K562 (cell line): Measurements from ENCODE around the gene UBE2D3. TPM values are rescaled to one million over a fixed set of nuclear protein-coding genes. Genes with fewer than 3 reads are reported as not detected.

Source experiments
- C11orf30 ChIP-seq: fragments of 450-650 bp; IDR thresholded peaks from 2 replicates; pipeline ENCODE4 v1.6.1; 2016; ENCODE audit warnings: low read depth, mild to moderate bottlenecking
- CBX2 ChIP-seq: fragments of 200-600 bp; sonication (generic); IDR thresholded peaks from one replicate; pipeline ENCODE4 v1.6.1; 2012; ENCODE audit warnings: mild to moderate bottlenecking, low read length, inconsistent platforms; ENCODE audit not compliant: insufficient read depth, poor library complexity, severe bottlenecking
- EP400 ChIP-seq: fragments of 450-650 bp; IDR thresholded peaks from 2 replicates; pipeline ENCODE4 v1.6.1; 2017; ENCODE audit warnings: antibody characterized with exemption, mild to moderate bottlenecking, moderate library complexity
- FOXJ3 ChIP-seq: sonication (generic); formaldehyde crosslinking; IDR thresholded peaks from 2 replicates; pipeline ENCODE4 v1.4.0; 2020; ENCODE audit warnings: mild to moderate bottlenecking, missing genetic modification reagents
- GABPA ChIP-seq: fragments of 200-800 bp; sonication (Bioruptor generic); conservative IDR thresholded peaks from 2 replicates; pipeline ENCODE4 v1.6.1; 2016; ENCODE audit warnings: low read depth, missing genetic modification characterization, missing compliant biosample characterization
- LCOR ChIP-seq: sonication (generic); formaldehyde crosslinking; IDR thresholded peaks from 2 replicates; pipeline ENCODE4 v1.8.0; 2022; ENCODE audit warnings: mild to moderate bottlenecking, missing genetic modification reagents
- MAFF ChIP-seq: IDR thresholded peaks from 2 replicates; pipeline ENCODE4 v1.6.1; 2012; ENCODE audit warnings: low read length, improper control_type of control experiment
- MAFK ChIP-seq: IDR thresholded peaks from 2 replicates; pipeline ENCODE4 v1.6.1; 2011; ENCODE audit warnings: low read length, improper control_type of control experiment
- MYC ChIP-seq, 2 experiments: fragments of 250-450 bp in 1 of 2; sonication (Bioruptor Pico) in 1 of 2; IDR thresholded peaks; 2 replicates each; pipeline versions ENCODE4 v1.5.1 to v1.6.1; 2012 to 2021; ENCODE audit warnings: low read depth in 2 of 2, borderline replicate concordance in 1 of 2, improper control_type of control experiment in 1 of 2, low read length in 1 of 2, mild to moderate bottlenecking in 1 of 2, moderate library complexity in 1 of 2
- NR3C1 ChIP-seq: sonication (generic); formaldehyde crosslinking; IDR thresholded peaks from 2 replicates; pipeline ENCODE4 v1.8.1; 2022; ENCODE audit warnings: missing genetic modification reagents
- POLR2A ChIP-seq: fragments of 450-650 bp; conservative IDR thresholded peaks from 2 replicates; pipeline ENCODE4 v1.6.1; 2016
- ZNF134 ChIP-seq: fragments of 250-450 bp; sonication (Bioruptor Pico); conservative IDR thresholded peaks from 2 replicates; pipeline ENCODE4 v1.4.0; 2020
- ZNF586 ChIP-seq: fragments of 450-650 bp; formaldehyde crosslinking; conservative IDR thresholded peaks from 2 replicates; pipeline ENCODE4 v1.4.0; 2020; ENCODE audit warnings: mild to moderate bottlenecking, moderate library complexity
- polyA plus RNA-seq, 8 experiments: library from polyadenylated mRNA; depleted of rRNA in 4 of 8; stranded (reverse) in 5 of 8; unstranded in 3 of 8; fragments of >200 nt; fragmentation: Nextera tagmentation in 2 of 8; fragmentation: Illumina TruSeq in 1 of 8; extraction: Ambion mirVana in 2 of 8; extraction: Trizol in 1 of 8; gene quantifications; 2 replicates each; pipeline versions ENCODE4 v1.2.1 to v1.2.3, GENCODE V29; 2011 to 2014; ENCODE audit warnings: inconsistent platforms in 1 of 8, missing spikeins in 1 of 8
- total RNA-seq, 7 experiments: library from RNA; depleted of rRNA in 6 of 7; stranded (reverse); fragments of >200 nt in 6 of 7; fragmentation: Illumina TruSeq in 2 of 7; extraction: Trizol in 2 of 7; gene quantifications; 2 replicates each; pipeline versions ENCODE4 v1.2.1 to v1.2.3, GENCODE V29; 2011 to 2021; ENCODE audit warnings: low replicate concordance in 1 of 7
- TF ChIP-seq, protein P1 (sequence below), 2 experiments: fragments of 450-650 bp; formaldehyde crosslinking in 1 of 2; IDR thresholded peaks; 2 replicates each; pipeline versions ENCODE4 v1.4.0 to v1.6.1; 2014 to 2020; ENCODE audit warnings: mild to moderate bottlenecking in 2 of 2, borderline replicate concordance in 1 of 2, low read depth in 1 of 2
- TF ChIP-seq, protein P2 (sequence below), 2 experiments: fragments of 200-800 bp in 1 of 2; sonication (Bioruptor generic) in 1 of 2; sonication (generic) in 1 of 2; formaldehyde crosslinking in 1 of 2; IDR thresholded peaks in 1 of 2; conservative IDR thresholded peaks in 1 of 2; 2 replicates each; pipeline versions ENCODE4 v1.5.0 to v1.6.1; 2016 to 2020; ENCODE audit warnings: missing compliant biosample characterization in 1 of 2, missing genetic modification characterization in 1 of 2, missing genetic modification reagents in 1 of 2
- TF ChIP-seq, protein P3 (sequence below): fragments of 250-450 bp; sonication (Bioruptor Pico); IDR thresholded peaks from 2 replicates; pipeline ENCODE4 v1.5.0; 2022; ENCODE audit warnings: mild to moderate bottlenecking

UBE2D3 gene
- total and polyA plus RNA-seq, 9 of the 15 experiments (the other 6 are each of a cell fraction or from before 2014, with no cell fraction given), result 191 to 618 (median 292) TPM

DNA sequence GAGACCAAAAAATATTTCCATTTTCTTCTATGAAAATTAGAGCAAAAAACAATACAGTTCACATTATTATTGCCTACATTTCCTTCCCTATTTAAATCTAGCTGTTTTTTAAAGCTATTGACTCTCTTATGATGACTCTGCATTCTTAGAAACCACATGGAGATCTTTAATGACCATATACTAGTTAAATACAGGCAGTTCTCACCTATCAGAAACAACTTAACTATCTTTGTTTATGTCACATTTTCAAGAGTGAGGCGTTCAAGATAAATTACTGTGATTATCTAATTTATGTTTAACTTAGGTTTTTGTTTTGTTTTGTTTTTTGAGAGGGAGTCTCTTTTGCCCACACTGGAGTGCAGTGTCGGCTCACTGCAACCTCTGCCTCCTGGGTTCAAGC is 44.4 kb upstream of the UBE2D3 start (continued):
- TF ChIP-seq, protein P1, sequence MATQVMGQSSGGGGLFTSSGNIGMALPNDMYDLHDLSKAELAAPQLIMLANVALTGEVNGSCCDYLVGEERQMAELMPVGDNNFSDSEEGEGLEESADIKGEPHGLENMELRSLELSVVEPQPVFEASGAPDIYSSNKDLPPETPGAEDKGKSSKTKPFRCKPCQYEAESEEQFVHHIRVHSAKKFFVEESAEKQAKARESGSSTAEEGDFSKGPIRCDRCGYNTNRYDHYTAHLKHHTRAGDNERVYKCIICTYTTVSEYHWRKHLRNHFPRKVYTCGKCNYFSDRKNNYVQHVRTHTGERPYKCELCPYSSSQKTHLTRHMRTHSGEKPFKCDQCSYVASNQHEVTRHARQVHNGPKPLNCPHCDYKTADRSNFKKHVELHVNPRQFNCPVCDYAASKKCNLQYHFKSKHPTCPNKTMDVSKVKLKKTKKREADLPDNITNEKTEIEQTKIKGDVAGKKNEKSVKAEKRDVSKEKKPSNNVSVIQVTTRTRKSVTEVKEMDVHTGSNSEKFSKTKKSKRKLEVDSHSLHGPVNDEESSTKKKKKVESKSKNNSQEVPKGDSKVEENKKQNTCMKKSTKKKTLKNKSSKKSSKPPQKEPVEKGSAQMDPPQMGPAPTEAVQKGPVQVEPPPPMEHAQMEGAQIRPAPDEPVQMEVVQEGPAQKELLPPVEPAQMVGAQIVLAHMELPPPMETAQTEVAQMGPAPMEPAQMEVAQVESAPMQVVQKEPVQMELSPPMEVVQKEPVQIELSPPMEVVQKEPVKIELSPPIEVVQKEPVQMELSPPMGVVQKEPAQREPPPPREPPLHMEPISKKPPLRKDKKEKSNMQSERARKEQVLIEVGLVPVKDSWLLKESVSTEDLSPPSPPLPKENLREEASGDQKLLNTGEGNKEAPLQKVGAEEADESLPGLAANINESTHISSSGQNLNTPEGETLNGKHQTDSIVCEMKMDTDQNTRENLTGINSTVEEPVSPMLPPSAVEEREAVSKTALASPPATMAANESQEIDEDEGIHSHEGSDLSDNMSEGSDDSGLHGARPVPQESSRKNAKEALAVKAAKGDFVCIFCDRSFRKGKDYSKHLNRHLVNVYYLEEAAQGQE (IDR thresholded peaks at IDR 0.05; ENCODE audit: borderline replicate concordance), result no peak; the same call in 1 of the 2 replicates
- TF ChIP-seq, protein P1 (CRISPR knock-in tag; IDR thresholded peaks at IDR 0.05; ENCODE audit: low read depth), result no peak
- TF ChIP-seq, protein P2, sequence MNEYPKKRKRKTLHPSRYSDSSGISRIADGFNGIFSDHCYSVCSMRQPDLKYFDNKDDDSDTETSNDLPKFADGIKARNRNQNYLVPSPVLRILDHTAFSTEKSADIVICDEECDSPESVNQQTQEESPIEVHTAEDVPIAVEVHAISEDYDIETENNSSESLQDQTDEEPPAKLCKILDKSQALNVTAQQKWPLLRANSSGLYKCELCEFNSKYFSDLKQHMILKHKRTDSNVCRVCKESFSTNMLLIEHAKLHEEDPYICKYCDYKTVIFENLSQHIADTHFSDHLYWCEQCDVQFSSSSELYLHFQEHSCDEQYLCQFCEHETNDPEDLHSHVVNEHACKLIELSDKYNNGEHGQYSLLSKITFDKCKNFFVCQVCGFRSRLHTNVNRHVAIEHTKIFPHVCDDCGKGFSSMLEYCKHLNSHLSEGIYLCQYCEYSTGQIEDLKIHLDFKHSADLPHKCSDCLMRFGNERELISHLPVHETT (CRISPR knock-in tag; conservative IDR thresholded peaks at IDR 0.05 in 1 of 2, IDR thresholded peaks at IDR 0.05 in 1 of 2), result no peak
- TF ChIP-seq ZNF586 (CRISPR knock-in tag) (no peak), CBX2 (no peak), EP400 (peak; percentile 80), POLR2A (no peak), MAFK (peak; percentile 89), MYC (IDR thresholded peaks at IDR 0.05; ENCODE audit: low read depth, low read length) (peak; percentile 48; the same call in 1 of the 2 replicates), MYC (CRISPR knock-in tag; IDR thresholded peaks at IDR 0.05; ENCODE audit: borderline replicate concordance, low read depth) (no peak), FOXJ3 (CRISPR knock-in tag) (no peak), NR3C1 (CRISPR knock-in tag) (no peak), MAFF (peak; percentile 94), LCOR (CRISPR knock-in tag) (no peak), ZNF134 (CRISPR knock-in tag) (no peak), GABPA (tag) (no peak), C11orf30 (peak; percentile 99)
- TF ChIP-seq, protein P3, sequence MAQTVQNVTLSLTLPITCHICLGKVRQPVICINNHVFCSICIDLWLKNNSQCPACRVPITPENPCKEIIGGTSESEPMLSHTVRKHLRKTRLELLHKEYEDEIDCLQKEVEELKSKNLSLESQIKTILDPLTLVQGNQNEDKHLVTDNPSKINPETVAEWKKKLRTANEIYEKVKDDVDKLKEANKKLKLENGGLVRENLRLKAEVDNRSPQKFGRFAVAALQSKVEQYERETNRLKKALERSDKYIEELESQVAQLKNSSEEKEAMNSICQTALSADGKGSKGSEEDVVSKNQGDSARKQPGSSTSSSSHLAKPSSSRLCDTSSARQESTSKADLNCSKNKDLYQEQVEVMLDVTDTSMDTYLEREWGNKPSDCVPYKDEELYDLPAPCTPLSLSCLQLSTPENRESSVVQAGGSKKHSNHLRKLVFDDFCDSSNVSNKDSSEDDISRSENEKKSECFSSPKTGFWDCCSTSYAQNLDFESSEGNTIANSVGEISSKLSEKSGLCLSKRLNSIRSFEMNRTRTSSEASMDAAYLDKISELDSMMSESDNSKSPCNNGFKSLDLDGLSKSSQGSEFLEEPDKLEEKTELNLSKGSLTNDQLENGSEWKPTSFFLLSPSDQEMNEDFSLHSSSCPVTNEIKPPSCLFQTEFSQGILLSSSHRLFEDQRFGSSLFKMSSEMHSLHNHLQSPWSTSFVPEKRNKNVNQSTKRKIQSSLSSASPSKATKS (CRISPR knock-in tag), result no peak
